WI38 (cell line): ENCODE measurements around the gene ZNF30.

ENCODE experiments used
- H3K4me3 ChIP-seq: 2 replicates; pipeline ENCODE4 v1.5.1; 2011; ENCODE audit warnings: low read depth, mild to moderate bottlenecking, control low read depth, low read length
- CTCF ChIP-seq: IDR thresholded peaks from 2 replicates; pipeline ENCODE4 v1.5.1; 2012; ENCODE audit warnings: low read depth, mild to moderate bottlenecking, control low read depth, low read length

The ZNF30 gene

GRCh38 chr19:34982275-34982674 is 55.6 kb downstream of the ZNF30 start:
- TF ChIP-seq CTCF, result no peak
- no peak overlapping the region for H3K4me3 ChIP-seq

- TF ChIP-seq CTCF, result no peak
- no peak overlapping the region for H3K4me3 ChIP-seq
Measured at GRCh38 chr19:34983786-34984185, 57.1 kb downstream of the ZNF30 start.

- no peak overlapping the region for H3K4me3 ChIP-seq
- no peak for TF ChIP-seq CTCF
Measured at GRCh38 chr19:34984287-34984686, 57.6 kb downstream of the ZNF30 start.

GRCh38 chr19:34985249-34986022 is 58.7 kb downstream of the ZNF30 start:
- no peak overlapping the region for H3K4me3 ChIP-seq
- no peak for TF ChIP-seq CTCF

GRCh38 chr19:34988119-34988518 is 61.4 kb downstream of the ZNF30 start:
- TF ChIP-seq CTCF, result no peak

GRCh38 chr19:34989298-34989697 is 62.6 kb downstream of the ZNF30 start:
- no peak overlapping the region for H3K4me3 ChIP-seq
- TF ChIP-seq CTCF, result no peak

More at GRCh38 chr19:34988119-34988518, 61.4 kb downstream of the ZNF30 start:
- H3K4me3 ChIP-seq, result no peak overlapping the region

- H3K4me3 ChIP-seq, result no peak overlapping the region
- no peak for TF ChIP-seq CTCF
Measured at GRCh38 chr19:34990578-34991192, 64.0 kb downstream of the ZNF30 start.
